ENCODE data around the gene PDS5A. TPM values are rescaled to one million over a fixed set of nuclear protein-coding genes. Genes with fewer than 3 reads are reported as not detected.

The PDS5A gene
- polyA plus RNA-seq, 3 donors, result 14.2 to 19.4 (median 17.7) TPM

GRCh38 chr4:39850727-39851126 lies 127.0 kb downstream of the PDS5A start:
- no peak for DNase-seq
- Histone ChIP-seq H3K4me2 (replicated peaks; ENCODE audit: extremely low read depth, low read length, poor library complexity, severe bottlenecking) (no peak overlapping the region), H2AFZ (ENCODE audit: insufficient read depth, low read depth, low read length, poor library complexity, severe bottlenecking) (no peak overlapping the region), H3K9ac (ENCODE audit: insufficient read depth, low read length, poor library complexity, severe bottlenecking) (no peak overlapping the region), H3K4me1 (ENCODE audit: control insufficient read depth in 1 of 2, insufficient read depth in 2 of 2, low read length in 2 of 2) (no peaks in the 10 kb centered on the region), H3K79me2 (ENCODE audit: insufficient read depth, low read length) (no peaks in the 10 kb centered on the region), H3K27me3 (ENCODE audit: control insufficient read depth in 2 of 2, insufficient read depth in 2 of 2, low read length in 2 of 2) (no peaks in the 10 kb centered on the region), H3K4me3 (replicated peaks in 1 of 3; ENCODE audit: low read depth in 2 of 3, low read length in 3 of 3) (no peak overlapping the region), H3K36me3 (replicated peaks in 1 of 2; ENCODE audit: control insufficient read depth in 1 of 2, insufficient read depth in 2 of 2, low read length in 2 of 2) (peaks cover 54 to 90% of the 10 kb centered on the region in 2 donors), H4K20me1 (ENCODE audit: insufficient read depth, low read length) (no peaks in the 10 kb centered on the region), H3K9me3 (replicated peaks in 1 of 2; ENCODE audit: control insufficient read depth in 1 of 2, insufficient read depth in 1 of 2, low read length in 2 of 2) (peaks cover 0 to 1% of the 10 kb centered on the region in 2 donors), H3K27ac (ENCODE audit: low read depth in 1 of 2, low read length in 2 of 2) (no peak overlapping the region)
- H3K4me3 Mint-ChIP-seq, result no peak overlapping the region
- H3K9me3 Mint-ChIP-seq, result peaks cover 0 to 4% (median 2%) of the 10 kb centered on the region in 7 donors
- intact Hi-C loops (cut with micrococcal nuclease), result no loop called here
- H3K27ac Mint-ChIP-seq, result no peak overlapping the region
- TF ChIP-seq CTCF (IDR thresholded peaks at IDR 0.05), result no peak
- no peaks in the 10 kb centered on the region for H3K27me3 Mint-ChIP-seq (ENCODE audit: low read depth in 3 of 3)
- H3K36me3 Mint-ChIP-seq, result peaks cover 56 to 67% of the 10 kb centered on the region in 2 donors
- H3K4me1 Mint-ChIP-seq, result no peaks in the 10 kb centered on the region

- no peaks in the 10 kb centered on the region for H3K4me1 ChIP-seq (ENCODE audit: control insufficient read depth in 1 of 2, insufficient read depth in 2 of 2, low read length in 2 of 2)
- no peak overlapping the region for H3K4me3 ChIP-seq (replicated peaks in 1 of 3; ENCODE audit: low read depth in 2 of 3, low read length in 3 of 3)
- intact Hi-C loops (cut with micrococcal nuclease), result no loop called here
- Mint-ChIP-seq H3K27ac (no peak overlapping the region), H3K9me3 (no peaks in the 10 kb centered on the region), H3K4me3 (no peak overlapping the region), H3K27me3 (ENCODE audit: low read depth in 3 of 3) (no peaks in the 10 kb centered on the region), H3K36me3 (peaks cover 47 to 60% of the 10 kb centered on the region in 2 donors), H3K4me1 (no peaks in the 10 kb centered on the region)
- no peaks in the 10 kb centered on the region for H3K79me2 ChIP-seq (ENCODE audit: insufficient read depth, low read length)
- DNase-seq, result no peak
- H3K4me2 ChIP-seq (replicated peaks; ENCODE audit: extremely low read depth, low read length, poor library complexity, severe bottlenecking), result no peak overlapping the region
- H3K27me3 ChIP-seq (ENCODE audit: control insufficient read depth in 2 of 2, insufficient read depth in 2 of 2, low read length in 2 of 2), result no peaks in the 10 kb centered on the region
- no peak for TF ChIP-seq CTCF (IDR thresholded peaks at IDR 0.05)
- no peaks in the 10 kb centered on the region for H4K20me1 ChIP-seq (ENCODE audit: insufficient read depth, low read length)
- H3K36me3 ChIP-seq (replicated peaks in 1 of 2; ENCODE audit: control insufficient read depth in 1 of 2, insufficient read depth in 2 of 2, low read length in 2 of 2), result peaks cover 60 to 91% of the 10 kb centered on the region in 2 donors
- H3K9me3 ChIP-seq (replicated peaks in 1 of 2; ENCODE audit: control insufficient read depth in 1 of 2, insufficient read depth in 1 of 2, low read length in 2 of 2), result no peaks in the 10 kb centered on the region
- H3K9ac ChIP-seq (ENCODE audit: insufficient read depth, low read length, poor library complexity, severe bottlenecking), result no peak overlapping the region
- no peak overlapping the region for H2AFZ ChIP-seq (ENCODE audit: insufficient read depth, low read depth, low read length, poor library complexity, severe bottlenecking)
- no peak overlapping the region for H3K27ac ChIP-seq (ENCODE audit: low read depth in 1 of 2, low read length in 2 of 2)
- no CpG with 5 or more reads among the region's 1 CpG for WGBS (ENCODE audit: insufficient coverage)
Observed at GRCh38 chr4:39846705-39847104, 131.0 kb downstream of the PDS5A start.
